ENCODE data around the gene OR14J1.

DNA sequence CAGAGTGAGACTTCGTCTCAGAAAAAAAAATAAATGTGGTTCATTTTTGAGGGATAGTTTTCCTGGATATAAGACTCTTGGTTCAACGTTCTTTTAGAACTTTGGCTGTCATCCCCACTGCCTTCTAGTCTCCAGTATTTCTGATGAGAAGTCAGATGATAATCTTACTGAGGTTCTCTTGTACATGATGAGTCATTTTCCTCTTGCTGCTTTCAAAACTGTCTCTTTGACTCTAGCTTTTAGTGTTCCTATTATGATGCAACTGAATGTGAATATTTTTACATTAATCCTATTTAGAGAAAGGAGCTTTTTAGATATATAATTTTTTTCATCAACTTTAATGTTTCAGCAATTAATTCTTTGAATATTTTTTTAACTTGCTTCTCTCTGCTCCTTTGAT lies 46.0 kb upstream of the OR14J1 start:
- TF ChIP-seq CTCF (conservative IDR thresholded peaks at IDR 0.05; ENCODE audit: low read depth in 2 of 2) (no peak), POLR2AphosphoS5 (IDR thresholded peaks at IDR 0.05; ENCODE audit: low read depth) (no peak), EZH2 (IDR thresholded peaks at IDR 0.05; ENCODE audit: low read depth, unreplicated experiment) (no peak), NANOG (IDR thresholded peaks at IDR 0.05; ENCODE audit: borderline replicate concordance) (no peak), REST (IDR thresholded peaks at IDR 0.05; ENCODE audit: unreplicated experiment) (no peak), EZH2phosphoT487 (IDR thresholded peaks at IDR 0.05; ENCODE audit: unreplicated experiment) (no peak), CREB1 (CRISPR knock-in tag; IDR thresholded peaks at IDR 0.05; ENCODE audit: low read depth) (no peak), ZNF331 (CRISPR knock-in tag; IDR thresholded peaks at IDR 0.05; ENCODE audit: low read depth) (no peak), JUNB (IDR thresholded peaks at IDR 0.05; ENCODE audit: unreplicated experiment) (no peak), ZNF114 (CRISPR knock-in tag; IDR thresholded peaks at IDR 0.05) (no peak), ETS1 (IDR thresholded peaks at IDR 0.05) (no peak)
